CD4-positive, alpha-beta T cell (primary cell): ENCODE data around the gene CASTOR1. TPM values are rescaled to one million over a fixed set of nuclear protein-coding genes. Genes with fewer than 3 reads are reported as not detected.

ENCODE experiments used
- ATAC-seq: fragments of 200-7000 bp; cut with Tn5 transposase; one replicate; pipeline ENCODE4 v1.10.0; 2022; ENCODE audit warnings: mild to moderate bottlenecking; ENCODE audit not compliant: poor library complexity
- CTCF ChIA-PET: fragments of 350-600 bp; sonication (Branson Sonifier 250); formaldehyde crosslinking; loops from one replicate; lab custom pipeline; 2021; ENCODE audit warnings: antibody characterized with exemption, inconsistent platforms; lab: Charles Lee
- POLR2A ChIA-PET: fragments of 350-600 bp; sonication (Branson Sonifier 250); formaldehyde crosslinking; loops from one replicate; lab custom pipeline; 2021; ENCODE audit warnings: antibody characterized with exemption, inconsistent platforms; lab: Charles Lee
- DNase-seq, 14 experiments: peaks; one replicate each; pipeline ENCODE4 v3.0.0-alpha.2; 2013 to 2020; ENCODE audit warnings: mixed read lengths in 2 of 14
- H3K27ac ChIP-seq, 2 donors: one replicate each; pipeline versions ENCODE4 v1.5.1 to v1.7.0; 2013; ENCODE audit warnings: low read length in 2 of 2, low read depth in 1 of 2, mild to moderate bottlenecking in 1 of 2
- H3K27me3 ChIP-seq, 2 experiments: 1 replicate in 1 of 2; 2 replicates in 1 of 2; pipeline versions ENCODE4 v1.6.1 to v1.7.0; 2013; ENCODE audit warnings: low read length in 2 of 2, control low read depth in 1 of 2, mild to moderate bottlenecking in 1 of 2, moderate library complexity in 1 of 2; ENCODE audit not compliant: insufficient read depth in 2 of 2, control insufficient read depth in 1 of 2
- H3K36me3 ChIP-seq: one replicate; pipeline ENCODE4 v1.6.1; 2013; ENCODE audit warnings: low read length, control low read depth; ENCODE audit not compliant: insufficient read depth
- H3K4me1 ChIP-seq: one replicate; pipeline ENCODE4 v1.6.1; 2013; ENCODE audit warnings: low read length, control low read depth; ENCODE audit not compliant: insufficient read depth
- H3K4me3 ChIP-seq: one replicate; pipeline ENCODE4 v1.5.1; 2013; ENCODE audit warnings: mild to moderate bottlenecking, low read length, moderate library complexity
- H3K9me3 ChIP-seq, 2 experiments: 1 replicate in 1 of 2; 2 replicates in 1 of 2; pipeline versions ENCODE4 v1.6.1 to v1.7.0; 2013; ENCODE audit warnings: low read length in 2 of 2, mild to moderate bottlenecking in 2 of 2, control low read depth in 1 of 2, moderate library complexity in 1 of 2; ENCODE audit not compliant: control insufficient read depth in 1 of 2, insufficient read depth in 1 of 2
- H3K27ac Mint-ChIP-seq: one replicate; pipeline ENCODE4 v1.8.0; 2020; ENCODE audit warnings: mixed read lengths
- H3K27me3 Mint-ChIP-seq: one replicate; pipeline ENCODE4 v1.8.0; 2021; ENCODE audit warnings: mixed read lengths
- H3K36me3 Mint-ChIP-seq: one replicate; pipeline ENCODE4 v1.8.0; 2021; ENCODE audit warnings: low read depth, mixed read lengths
- H3K4me1 Mint-ChIP-seq: one replicate; pipeline ENCODE4 v1.8.0; 2021; ENCODE audit warnings: low read depth, mixed read lengths
- H3K4me3 Mint-ChIP-seq: one replicate; pipeline ENCODE4 v1.8.0; 2020; ENCODE audit warnings: mild to moderate bottlenecking, mixed read lengths
- H3K9me3 Mint-ChIP-seq: one replicate; pipeline ENCODE4 v1.8.0; 2020; ENCODE audit warnings: mixed read lengths
- CTCF ChIP-seq: fragments of 200-600 bp; IDR thresholded peaks from one replicate; pipeline ENCODE4 v1.8.0; 2022; ENCODE audit warnings: antibody characterized with exemption, mild to moderate bottlenecking
- intact Hi-C, 2 experiments: fragments of 100-400 bp; cut with DNase I in 1 of 2; cut with micrococcal nuclease in 1 of 2; formaldehyde crosslinking; loops; one replicate each; pipeline versions ENCODE4 v1.15.1 to v1.9.0; 2023 to 2025; cut with DNase I, micrococcal nuclease
- total RNA-seq, 174 experiments: library from RNA in 2 of 174; stranded (reverse) in 2 of 174; gene quantifications; one replicate each; pipeline ENCODE4 v1.2.3 and lab custom pipeline; 2021 to 2026

The CASTOR1 gene
- total RNA-seq, 2 experiments from 2014 or later: 7.9 to 8.8 TPM

- no peak for ATAC-seq
- Histone ChIP-seq H3K4me1 (peaks cover 38% of the 10 kb centered on the region), H3K36me3 (peaks cover 8% of the 10 kb centered on the region), H3K27ac (no peak overlapping the region), H3K9me3 (no peaks in the 10 kb centered on the region), H3K4me3 (no peak overlapping the region), H3K27me3 (no peaks in the 10 kb centered on the region)
- no peaks in the 10 kb centered on the region for H3K27me3 Mint-ChIP-seq
- CTCF ChIA-PET: interaction anchor here (1.2 kb wide), 2 partner anchors 10 to 16 kb away, joined by 3 to 4 read pairs; no protein-coding TSS in a partner anchor
- H3K27ac Mint-ChIP-seq: peak overlapping the region; percentile 39
- intact Hi-C loops: no loop called here
- H3K4me1 Mint-ChIP-seq: peaks cover 48% of the 10 kb centered on the region
- H3K4me3 Mint-ChIP-seq: no peak overlapping the region
- POLR2A ChIA-PET: interaction anchor here (1.3 kb wide), 1 partner anchor 9 kb away, joined by 3 read pairs; no protein-coding TSS in a partner anchor
- peaks cover 22% of the 10 kb centered on the region for H3K36me3 Mint-ChIP-seq
- no peaks in the 10 kb centered on the region for H3K9me3 Mint-ChIP-seq
- peak in 2 of 14 experiments; percentile 73 to 81 for DNase-seq
- TF ChIP-seq CTCF: no peak
These were observed 18.5 kb downstream of the CASTOR1 start for GRCh38 chr22:30270832-30271231.

- ATAC-seq: no peak
- TF ChIP-seq CTCF: no peak
- H3K27me3 ChIP-seq: no peaks in the 10 kb centered on the region
- Mint-ChIP-seq H3K27ac (peak overlapping the region; percentile 99), H3K4me3 (peak overlapping the region; percentile 95), H3K4me1 (peaks cover 44% of the 10 kb centered on the region), H3K27me3 (no peaks in the 10 kb centered on the region), H3K36me3 (peaks cover 25% of the 10 kb centered on the region), H3K9me3 (no peaks in the 10 kb centered on the region)
- H3K27ac ChIP-seq: peak overlapping the region; percentile 90 to 99
- DNase-seq: no peak
- H3K36me3 ChIP-seq: peaks cover 20% of the 10 kb centered on the region
- ChIA-PET POLR2A (interaction anchor here (0.7 to 0.9 kb wide), 2 partner anchors 38 to 156 kb away, joined by 3 read pairs; no protein-coding TSS in a partner anchor), CTCF (interaction anchor here (1.8 kb wide), 2 partner anchors 19 to 123 kb away, joined by 4 to 10 read pairs; no protein-coding TSS in a partner anchor)
- no peak overlapping the region for H3K4me3 ChIP-seq
- H3K4me1 ChIP-seq: peaks cover 52% of the 10 kb centered on the region
- intact Hi-C loops: loop anchor here in 1 of 2 experiments (5.0 kb wide), 1 partner anchor 161 kb away; no protein-coding TSS in a partner anchor
- H3K9me3 ChIP-seq: no peaks in the 10 kb centered on the region
These were observed 21.0 kb downstream of the CASTOR1 start for GRCh38 chr22:30268331-30268730.

GRCh38 chr22:30267382-30268302 lies 21.7 kb downstream of the CASTOR1 start:
- Histone ChIP-seq H3K27me3 (no peaks in the 10 kb centered on the region), H3K9me3 (no peaks in the 10 kb centered on the region), H3K27ac (peak overlapping the region; percentile 90 to 99), H3K4me3 (peak overlapping the region; percentile 94), H3K4me1 (peaks cover 59% of the 10 kb centered on the region), H3K36me3 (peaks cover 23% of the 10 kb centered on the region)
- Mint-ChIP-seq H3K9me3 (no peaks in the 10 kb centered on the region), H3K27me3 (no peaks in the 10 kb centered on the region), H3K36me3 (peaks cover 29% of the 10 kb centered on the region), H3K27ac (peak overlapping the region; percentile 99), H3K4me1 (peaks cover 50% of the 10 kb centered on the region), H3K4me3 (peak overlapping the region; percentile 95)
- ChIA-PET CTCF (interaction anchor here (1.8 kb wide), 2 partner anchors 20 to 123 kb away, joined by 4 to 10 read pairs; no protein-coding TSS in a partner anchor), POLR2A (interaction anchor here (0.8 to 3.1 kb wide), 3 partner anchors 10 to 39 kb away, joined by 3 to 9 read pairs (median 4); partner anchors contain the start of gene CASTOR1)
- no peak for TF ChIP-seq CTCF
- DNase-seq (peak in 10 of 14 experiments; percentile 20 to 87 (median 47)), ATAC-seq (peak; percentile 18)
- intact Hi-C loops: loop anchor here in 1 of 2 experiments (5.0 kb wide), 1 partner anchor 160 kb away; no protein-coding TSS in a partner anchor
